OCI-LY1 (cell line): Measurements from ENCODE around the gene PAPPA.

ENCODE experiments used
- H2AFZ ChIP-seq: fragments of 200-600 bp; sonication (generic), shearing (Covaris generic); 2 replicates; pipeline ENCODE4 v1.6.0; 2014; ENCODE audit warnings: antibody characterized with exemption, mild to moderate bottlenecking, low read length
- H3F3A ChIP-seq: fragments of 200-600 bp; sonication (generic), shearing (Covaris generic); 2 replicates; pipeline ENCODE4 v1.6.0; 2014; ENCODE audit warnings: mild to moderate bottlenecking, antibody characterized with exemption, low read length, moderate library complexity; ENCODE audit not compliant: insufficient read depth
- H3K27ac ChIP-seq: fragments of 200-600 bp; sonication (generic); 2 replicates; pipeline ENCODE4 v1.5.1; 2014; ENCODE audit warnings: low read length, mixed run types, mild to moderate bottlenecking, low read depth; ENCODE audit not compliant: poor library complexity, severe bottlenecking
- H3K27me3 ChIP-seq: fragments of 200-600 bp; sonication (generic); 2 replicates; pipeline ENCODE4 v1.6.0; 2014; ENCODE audit warnings: antibody characterized with exemption, mild to moderate bottlenecking, low read length, moderate library complexity; ENCODE audit not compliant: insufficient read depth
- H3K36me3 ChIP-seq: fragments of 200-600 bp; sonication (generic); 2 replicates; pipeline ENCODE4 v1.6.1; 2014; ENCODE audit warnings: mild to moderate bottlenecking, antibody characterized with exemption, low read length, moderate library complexity, mixed read lengths; ENCODE audit not compliant: insufficient read depth
- H3K4me1 ChIP-seq: fragments of 200-600 bp; sonication (generic); 2 replicates; pipeline ENCODE4 v1.5.1; 2014; ENCODE audit warnings: mild to moderate bottlenecking, low read length, moderate library complexity; ENCODE audit not compliant: insufficient read depth, severe bottlenecking
- H3K4me2 ChIP-seq: fragments of 200-600 bp; sonication (generic), shearing (Covaris generic); 2 replicates; pipeline ENCODE4 v1.6.1; 2014; ENCODE audit warnings: low read length
- H3K4me3 ChIP-seq: fragments of 200-600 bp; sonication (generic); 2 replicates; pipeline ENCODE4 v1.5.1; 2014; ENCODE audit warnings: low read length, low read depth, mild to moderate bottlenecking, mixed read lengths; ENCODE audit not compliant: poor library complexity, severe bottlenecking
- H3K79me2 ChIP-seq: fragments of 200-600 bp; shearing (Covaris generic); 2 replicates; pipeline ENCODE4 v1.6.1; 2016; ENCODE audit warnings: mixed run types, low read length, mixed read lengths; ENCODE audit not compliant: insufficient read depth
- H3K9ac ChIP-seq: fragments of 200-600 bp; sonication (generic), shearing (Covaris generic); 2 replicates; pipeline ENCODE4 v1.6.1; 2014; ENCODE audit warnings: mild to moderate bottlenecking, low read length, mixed read lengths
- H3K9me2 ChIP-seq: fragments of 200-600 bp; sonication (generic), shearing (Covaris generic); 2 replicates; pipeline ENCODE4 v1.6.1; 2014; ENCODE audit warnings: low read depth, mild to moderate bottlenecking, low read length, mixed read lengths
- H3K9me3 ChIP-seq: fragments of 200-600 bp; shearing (Covaris generic); 2 replicates; pipeline ENCODE4 v1.6.1; 2014; ENCODE audit warnings: low read length, mixed read lengths
- H4K20me1 ChIP-seq: fragments of 200-600 bp; sonication (generic), shearing (Covaris generic); 2 replicates; pipeline ENCODE4 v1.6.0; 2016; ENCODE audit warnings: mild to moderate bottlenecking, low read length; ENCODE audit not compliant: insufficient read depth
- CTCF ChIP-seq: fragments of 200-600 bp; sonication (generic), shearing (Covaris generic); IDR thresholded peaks from 2 replicates; pipeline ENCODE4 v1.5.1; 2017; ENCODE audit warnings: mild to moderate bottlenecking, antibody characterized with exemption, low read length, moderate library complexity, mixed read lengths
- EZH2 ChIP-seq: fragments of 200-600 bp; sonication (generic), shearing (Covaris generic); IDR thresholded peaks from 2 replicates; pipeline ENCODE4 v1.8.0; 2017; ENCODE audit warnings: borderline replicate concordance, mixed run types, mild to moderate bottlenecking, antibody characterized with exemption, low read length, moderate library complexity, mixed read lengths

The PAPPA gene

GRCh38 chr9:116393198-116393597 lies 239.6 kb downstream of the PAPPA start:
- no peaks in the 10 kb centered on the region for H4K20me1 ChIP-seq
- no peaks in the 10 kb centered on the region for H3F3A ChIP-seq
- no peaks in the 10 kb centered on the region for H3K4me1 ChIP-seq
- no peaks in the 10 kb centered on the region for H3K27me3 ChIP-seq
- H3K27ac ChIP-seq: no peak overlapping the region
- no peaks in the 10 kb centered on the region for H3K9me3 ChIP-seq
- no peaks in the 10 kb centered on the region for H3K36me3 ChIP-seq
- H2AFZ ChIP-seq: no peak overlapping the region
- H3K9ac ChIP-seq: no peak overlapping the region
- TF ChIP-seq CTCF (no peak), EZH2 (no peak)
- H3K79me2 ChIP-seq: no peaks in the 10 kb centered on the region
- H3K4me3 ChIP-seq: no peak overlapping the region
- H3K4me2 ChIP-seq: no peak overlapping the region
- no peaks in the 10 kb centered on the region for H3K9me2 ChIP-seq

GRCh38 chr9:116394070-116394469 lies 240.5 kb downstream of the PAPPA start:
- Histone ChIP-seq H3K9me3 (no peaks in the 10 kb centered on the region), H3K27me3 (no peaks in the 10 kb centered on the region), H3K79me2 (no peaks in the 10 kb centered on the region), H3K4me2 (no peak overlapping the region), H3K4me3 (no peak overlapping the region), H3K9ac (no peak overlapping the region), H3F3A (no peaks in the 10 kb centered on the region), H3K27ac (no peak overlapping the region), H2AFZ (no peak overlapping the region), H3K4me1 (no peaks in the 10 kb centered on the region), H3K9me2 (no peaks in the 10 kb centered on the region), H4K20me1 (no peaks in the 10 kb centered on the region), H3K36me3 (no peaks in the 10 kb centered on the region)
- TF ChIP-seq CTCF (no peak), EZH2 (no peak)

GRCh38 chr9:116394894-116395698 lies 241.5 kb downstream of the PAPPA start:
- Histone ChIP-seq H3K36me3 (no peaks in the 10 kb centered on the region), H3K4me1 (no peaks in the 10 kb centered on the region), H3K9me3 (no peaks in the 10 kb centered on the region), H3K79me2 (no peaks in the 10 kb centered on the region), H3K9me2 (no peaks in the 10 kb centered on the region), H3K4me3 (no peak overlapping the region), H2AFZ (no peak overlapping the region), H3K27ac (no peak overlapping the region), H4K20me1 (no peaks in the 10 kb centered on the region), H3K9ac (no peak overlapping the region), H3F3A (no peaks in the 10 kb centered on the region), H3K27me3 (no peaks in the 10 kb centered on the region), H3K4me2 (no peak overlapping the region)
- TF ChIP-seq CTCF (no peak), EZH2 (no peak)
